Breast epithelium (tissue), 4 donors: ENCODE results near the gene EIPR1. TPM values are rescaled to one million over a fixed set of nuclear protein-coding genes. Genes with fewer than 3 reads are reported as not detected.

Experiments used
- DNase-seq, 2 donors: peaks; one replicate each; pipeline ENCODE4 v3.0.0-alpha.2; 2019; ENCODE audit warnings: low spot score in 2 of 2
- H3K27ac ChIP-seq, 2 donors: fragments of 200-600 bp; sonication (generic) in 1 of 2; one replicate each; pipeline ENCODE4 v1.5.1; 2016 to 2019; ENCODE audit warnings: mild to moderate bottlenecking in 1 of 2
- H3K27me3 ChIP-seq, 2 donors: fragments of 200-600 bp; sonication (generic) in 1 of 2; one replicate each; pipeline versions ENCODE4 v1.5.1 to v1.6.0; 2017 to 2019; ENCODE audit warnings: control low read depth in 1 of 2, mild to moderate bottlenecking in 1 of 2
- H3K36me3 ChIP-seq: fragments of 200-600 bp; one replicate; pipeline ENCODE4 v1.5.1; 2019
- H3K4me1 ChIP-seq, 2 donors: fragments of 200-600 bp; sonication (generic); one replicate each; pipeline ENCODE4 v1.5.1; 2016 to 2019; ENCODE audit warnings: control low read depth in 1 of 2
- H3K4me3 ChIP-seq, 3 donors: fragments of 200-600 bp; sonication (generic); 1 replicate in 2 of 3; 2 replicates in 1 of 3; pipeline ENCODE4 v1.5.1; 2016 to 2019; ENCODE audit warnings: mild to moderate bottlenecking in 3 of 3, moderate library complexity in 2 of 3
- H3K9me3 ChIP-seq, 2 donors: fragments of 200-600 bp; sonication (generic) in 1 of 2; one replicate each; pipeline ENCODE4 v1.5.1; 2016 to 2019; ENCODE audit warnings: control low read depth in 1 of 2
- POLR2A ChIP-seq: fragments of 450-650 bp; IDR thresholded peaks from one replicate; pipeline ENCODE4 v1.6.1; 2016; ENCODE audit warnings: antibody characterized with exemption, mild to moderate bottlenecking, moderate library complexity
- POLR2AphosphoS5 ChIP-seq, 3 donors: sonication (generic); formaldehyde crosslinking; IDR thresholded peaks; one replicate each; pipeline ENCODE4 v1.6.1; 2017; ENCODE audit warnings: antibody characterized with exemption in 3 of 3
- intact Hi-C: fragments of 100-400 bp; cut with DNase I; formaldehyde crosslinking; loops from one replicate; pipeline ENCODE4 v1.15.1; 2023; ENCODE audit warnings: low total_unique reads
- total RNA-seq, 3 donors: library from RNA; depleted of rRNA; stranded (reverse); fragments of >200 nt; gene quantifications; one replicate each; pipeline ENCODE4 v1.1.0, GENCODE V29; 2016
- TF ChIP-seq, protein P1 (sequence below), 3 donors: fragments of 450-650 bp; IDR thresholded peaks; one replicate each; pipeline ENCODE4 v1.5.1; 2016 to 2017; ENCODE audit warnings: antibody characterized with exemption in 3 of 3, mild to moderate bottlenecking in 3 of 3, moderate library complexity in 3 of 3

The EIPR1 gene
- total RNA-seq, 3 donors from 2014 or later = 12.8 to 31.0 (median 23.3) TPM

DNA sequence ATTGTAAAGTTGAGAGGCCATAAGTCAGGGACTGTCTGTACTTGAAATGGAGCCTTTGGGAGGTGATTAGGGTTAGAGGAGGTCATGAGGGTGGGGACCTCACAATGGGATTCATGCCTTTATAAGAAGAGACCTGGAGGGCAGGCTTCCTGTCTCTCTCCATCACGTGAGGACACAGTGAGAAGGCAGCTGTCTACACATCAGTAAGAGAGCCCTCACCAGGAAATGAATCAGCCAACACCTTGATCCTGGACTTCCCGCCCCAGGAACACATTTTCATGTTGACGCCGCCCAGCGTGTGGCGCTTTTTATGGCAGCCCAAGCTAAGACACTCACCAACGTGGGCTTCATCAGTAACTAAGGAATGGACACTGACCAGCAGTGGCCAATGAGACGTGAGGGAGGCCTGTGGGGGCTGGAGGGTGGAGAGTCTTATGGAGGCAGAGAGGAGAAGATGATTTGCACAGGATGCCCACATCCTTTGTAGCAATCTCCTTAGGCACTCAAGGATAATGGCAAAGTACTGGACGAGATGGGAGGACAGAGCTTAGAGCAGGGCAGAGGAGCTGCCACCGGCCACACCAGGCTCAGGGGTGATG, 162.7 kb downstream of the EIPR1 start:
- intact Hi-C loops = no loop called here
- Histone ChIP-seq H3K4me3 (no peak overlapping the region), H3K4me1 (no peaks in the 10 kb centered on the region), H3K27me3 (no peaks in the 10 kb centered on the region), H3K9me3 (no peaks in the 10 kb centered on the region), H3K27ac (no peak overlapping the region), H3K36me3 (no peaks in the 10 kb centered on the region)
- TF ChIP-seq, protein P1, sequence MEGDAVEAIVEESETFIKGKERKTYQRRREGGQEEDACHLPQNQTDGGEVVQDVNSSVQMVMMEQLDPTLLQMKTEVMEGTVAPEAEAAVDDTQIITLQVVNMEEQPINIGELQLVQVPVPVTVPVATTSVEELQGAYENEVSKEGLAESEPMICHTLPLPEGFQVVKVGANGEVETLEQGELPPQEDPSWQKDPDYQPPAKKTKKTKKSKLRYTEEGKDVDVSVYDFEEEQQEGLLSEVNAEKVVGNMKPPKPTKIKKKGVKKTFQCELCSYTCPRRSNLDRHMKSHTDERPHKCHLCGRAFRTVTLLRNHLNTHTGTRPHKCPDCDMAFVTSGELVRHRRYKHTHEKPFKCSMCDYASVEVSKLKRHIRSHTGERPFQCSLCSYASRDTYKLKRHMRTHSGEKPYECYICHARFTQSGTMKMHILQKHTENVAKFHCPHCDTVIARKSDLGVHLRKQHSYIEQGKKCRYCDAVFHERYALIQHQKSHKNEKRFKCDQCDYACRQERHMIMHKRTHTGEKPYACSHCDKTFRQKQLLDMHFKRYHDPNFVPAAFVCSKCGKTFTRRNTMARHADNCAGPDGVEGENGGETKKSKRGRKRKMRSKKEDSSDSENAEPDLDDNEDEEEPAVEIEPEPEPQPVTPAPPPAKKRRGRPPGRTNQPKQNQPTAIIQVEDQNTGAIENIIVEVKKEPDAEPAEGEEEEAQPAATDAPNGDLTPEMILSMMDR (IDR thresholded peaks at IDR 0.05) = no peak
- no peak for TF ChIP-seq POLR2AphosphoS5 (IDR thresholded peaks at IDR 0.05)
- no peak for TF ChIP-seq POLR2A
- DNase-seq = no peak

DNA sequence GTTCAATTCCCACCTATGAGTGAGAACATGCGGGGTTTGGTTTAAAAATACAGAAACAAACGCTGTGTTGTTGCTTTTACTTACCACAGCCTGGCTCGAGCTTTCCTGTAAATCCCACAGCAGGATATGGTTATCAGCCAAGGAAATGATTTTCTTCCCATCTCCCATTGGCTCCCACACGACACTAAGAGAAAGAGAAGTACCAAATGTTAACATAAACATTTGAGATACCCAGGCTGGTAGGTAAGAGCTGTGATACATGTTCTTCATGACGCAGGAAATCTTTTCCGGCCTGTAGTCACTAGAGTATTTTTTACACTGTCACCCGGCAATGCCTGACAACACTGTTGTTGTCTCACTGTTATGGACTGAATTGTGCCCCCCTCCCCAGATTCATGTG, 163.6 kb downstream of the EIPR1 start:
- H3K27ac ChIP-seq = no peak overlapping the region
- H3K9me3 ChIP-seq = no peaks in the 10 kb centered on the region
- no peaks in the 10 kb centered on the region for H3K4me1 ChIP-seq
- no peak for DNase-seq
- TF ChIP-seq, protein P1 (IDR thresholded peaks at IDR 0.05) = no peak
- TF ChIP-seq POLR2A = no peak
- no peak for TF ChIP-seq POLR2AphosphoS5 (IDR thresholded peaks at IDR 0.05)
- H3K27me3 ChIP-seq = no peaks in the 10 kb centered on the region
- no peaks in the 10 kb centered on the region for H3K36me3 ChIP-seq
- no peak overlapping the region for H3K4me3 ChIP-seq
- intact Hi-C loops = no loop called here

DNA sequence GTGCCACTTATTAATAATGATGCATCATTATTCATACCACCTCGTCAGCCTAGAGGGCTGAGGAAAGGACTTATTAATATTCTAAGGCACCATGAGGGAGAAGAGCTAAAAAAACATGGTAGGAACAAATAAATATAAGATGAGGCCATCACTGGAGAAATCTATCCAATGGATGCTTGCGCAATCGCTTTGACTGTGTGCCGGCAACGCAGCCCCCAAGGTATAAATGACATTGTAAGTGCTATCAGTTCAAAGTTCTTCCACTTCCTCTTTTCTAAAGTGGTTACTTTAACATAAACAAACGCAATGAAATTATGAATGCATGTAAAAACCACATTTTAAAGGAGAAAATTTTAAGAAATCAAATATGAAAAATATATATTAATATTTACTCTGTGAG, 164.6 kb downstream of the EIPR1 start:
- no peak overlapping the region for H3K4me3 ChIP-seq
- intact Hi-C loops = no loop called here
- no peaks in the 10 kb centered on the region for H3K36me3 ChIP-seq
- TF ChIP-seq POLR2AphosphoS5 (IDR thresholded peaks at IDR 0.05) = no peak
- TF ChIP-seq POLR2A = no peak
- TF ChIP-seq, protein P1 (IDR thresholded peaks at IDR 0.05) = no peak
- DNase-seq = no peak
- H3K9me3 ChIP-seq = no peaks in the 10 kb centered on the region
- no peaks in the 10 kb centered on the region for H3K27me3 ChIP-seq
- H3K4me1 ChIP-seq = no peaks in the 10 kb centered on the region
- H3K27ac ChIP-seq = no peak overlapping the region

DNA sequence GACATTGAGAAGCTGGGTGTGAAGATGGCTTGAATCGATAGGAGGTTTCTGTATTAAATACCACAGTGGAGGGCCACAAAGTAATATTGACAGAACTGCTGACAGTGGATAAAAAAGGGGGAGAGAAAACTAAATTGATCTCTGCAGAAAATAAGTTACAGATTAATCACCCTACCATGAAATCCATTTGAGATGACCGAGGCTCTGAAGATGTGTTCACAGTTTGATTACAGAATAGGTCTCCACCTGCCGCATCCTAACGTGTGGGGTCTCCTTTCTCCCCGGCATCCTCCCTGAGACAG, 165.6 kb downstream of the EIPR1 start:
- TF ChIP-seq POLR2A (no peak), POLR2AphosphoS5 (IDR thresholded peaks at IDR 0.05) (no peak)
- TF ChIP-seq, protein P1 (IDR thresholded peaks at IDR 0.05) = no peak
- Histone ChIP-seq H3K9me3 (no peaks in the 10 kb centered on the region), H3K36me3 (no peaks in the 10 kb centered on the region), H3K27ac (no peak overlapping the region), H3K4me3 (no peak overlapping the region), H3K4me1 (no peaks in the 10 kb centered on the region), H3K27me3 (no peaks in the 10 kb centered on the region)
- intact Hi-C loops = no loop called here
- DNase-seq = no peak

DNA sequence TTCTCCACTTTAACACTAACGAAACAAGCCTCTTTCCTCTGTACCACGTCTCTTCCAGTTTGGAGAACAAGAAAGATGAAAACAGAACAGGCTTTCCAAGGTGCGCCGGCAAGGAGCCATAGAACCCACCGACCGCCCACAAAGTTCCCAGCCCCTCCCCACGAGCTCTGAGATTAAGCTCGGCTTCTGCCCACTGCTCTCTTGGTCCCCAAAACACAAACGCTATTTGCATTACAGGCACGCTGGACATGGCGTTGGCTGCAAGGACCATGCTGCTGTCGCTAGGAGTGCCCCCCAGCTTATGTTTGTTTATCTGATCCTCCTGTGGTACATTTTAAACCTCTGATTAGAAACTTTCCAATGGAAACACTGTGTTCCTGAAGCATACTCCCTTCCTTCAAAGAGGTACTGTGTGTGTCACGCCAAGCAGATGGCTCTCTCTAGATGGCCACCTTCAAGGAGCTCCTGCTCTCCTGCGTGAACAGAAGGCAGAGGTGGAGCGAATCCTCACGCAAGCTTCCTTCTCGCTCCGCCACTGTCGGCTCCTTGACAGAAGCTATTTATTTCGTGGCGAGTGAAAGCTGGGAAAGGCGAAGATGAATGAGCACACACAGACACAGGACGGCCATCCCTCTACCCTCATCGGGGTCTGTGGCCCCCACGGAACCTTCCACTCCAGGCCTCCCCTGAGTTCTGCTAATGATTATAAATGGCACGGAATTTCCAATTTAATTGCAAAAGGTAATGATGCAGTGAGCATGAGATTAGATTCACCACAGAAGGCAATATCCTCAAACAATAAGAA, 166.2 kb downstream of the EIPR1 start:
- intact Hi-C loops = no loop called here
- no peaks in the 10 kb centered on the region for H3K9me3 ChIP-seq
- H3K36me3 ChIP-seq = no peaks in the 10 kb centered on the region
- no peak overlapping the region for H3K4me3 ChIP-seq
- no peak overlapping the region for H3K27ac ChIP-seq
- H3K27me3 ChIP-seq = no peaks in the 10 kb centered on the region
- DNase-seq = no peak
- no peak for TF ChIP-seq POLR2A
- no peak for TF ChIP-seq POLR2AphosphoS5 (IDR thresholded peaks at IDR 0.05)
- TF ChIP-seq, protein P1 (IDR thresholded peaks at IDR 0.05) = no peak
- H3K4me1 ChIP-seq = no peaks in the 10 kb centered on the region
